ENCODE data around the gene ERICH2.

The ERICH2 gene

GRCh38 chr2:170815746-170816503 is 45.7 kb downstream of the ERICH2 start:
- Histone ChIP-seq H3K27me3 (peaks cover 8 to 65% of the 10 kb centered on the region in 2 donors), H3K27ac (peak overlapping the region; percentile 61 to 80), H3K4me1 (peaks cover 0 to 59% (median 46%) of the 10 kb centered on the region in 4 donors), H3K4me3 (peak overlapping the region; percentile 51 to 68), H3K36me3 (no peaks in the 10 kb centered on the region), H3K9me3 (no peaks in the 10 kb centered on the region)
- peak in 1 of 2 donors; percentile 77 for DNase-seq
- intact Hi-C loops (cut with DNase I; ENCODE audit: low total_unique reads) = loop anchor here (2.0 to 5.0 kb wide), 3 partner anchors 47 to 454 kb away; partner anchors contain the start of gene SP5
- TF ChIP-seq CTCF (IDR thresholded peaks at IDR 0.05) = peak; percentile 83 to 87

GRCh38 chr2:170816504-170817092 is 46.4 kb downstream of the ERICH2 start, which contains the start of gene GAD1:
Gene GAD1 (plus strand): TSS chr2:170816887. CDS start chr2:170818592, 1,705 bp downstream.
- peak; percentile 74 to 88 for DNase-seq

GRCh38 chr2:170817093-170818035 is 47.2 kb downstream of the ERICH2 start:
- Histone ChIP-seq H3K9me3 (no peaks in the 10 kb centered on the region), H3K4me3 (peak overlapping the region; percentile 51 to 68), H3K27ac (peak overlapping the region; percentile 61 to 80), H3K27me3 (peaks cover 10 to 76% of the 10 kb centered on the region in 2 donors), H3K36me3 (no peaks in the 10 kb centered on the region), H3K4me1 (peaks cover 0 to 74% (median 60%) of the 10 kb centered on the region in 4 donors)
- no peak for DNase-seq
- no peak for TF ChIP-seq CTCF (IDR thresholded peaks at IDR 0.05)
- intact Hi-C loops (cut with DNase I; ENCODE audit: low total_unique reads) = loop anchor here (5.0 kb wide), 2 partner anchors 100 to 455 kb away; partner anchors contain the start of gene SP5

More at GRCh38 chr2:170816504-170817092, 46.4 kb downstream of the ERICH2 start, which contains the start of gene GAD1:
- Histone ChIP-seq H3K9me3 (no peaks in the 10 kb centered on the region), H3K4me1 (peaks cover 0 to 66% (median 52%) of the 10 kb centered on the region in 4 donors), H3K36me3 (no peaks in the 10 kb centered on the region), H3K27ac (peak within 1 kb of the TSS; percentile 61 to 80), H3K4me3 (peak within 1 kb of the TSS; percentile 51 to 68), H3K27me3 (peaks cover 10 to 69% of the 10 kb centered on the region in 2 donors)
- intact Hi-C loops (cut with DNase I; ENCODE audit: low total_unique reads) = loop anchor here (5.0 kb wide), 2 partner anchors 99 to 454 kb away; partner anchors contain the start of gene SP5
- TF ChIP-seq CTCF (IDR thresholded peaks at IDR 0.05) = no peak

GRCh38 chr2:170818036-170818751 is 48.0 kb downstream of the ERICH2 start:
- Histone ChIP-seq H3K27me3 (peaks cover 10 to 73% of the 10 kb centered on the region in 2 donors), H3K9me3 (no peaks in the 10 kb centered on the region), H3K36me3 (no peaks in the 10 kb centered on the region), H3K4me1 (peaks cover 0 to 82% (median 66%) of the 10 kb centered on the region in 4 donors), H3K27ac (peak overlapping the region; percentile 61 to 80), H3K4me3 (peak overlapping the region; percentile 51 to 68)
- no peak for DNase-seq
- no peak for TF ChIP-seq CTCF (IDR thresholded peaks at IDR 0.05)
- intact Hi-C loops (cut with DNase I; ENCODE audit: low total_unique reads) = loop anchor here (5.0 kb wide), 2 partner anchors 101 to 456 kb away; partner anchors contain the start of gene SP5
